MM.1S (cell line): ENCODE results near the gene PARD3.

Source experiments
- DNase-seq: peaks from one replicate; pipeline ENCODE4 v3.0.0-alpha.2; 2015
- H2AFZ ChIP-seq: fragments of 300-600 bp; sonication (generic); 2 replicates; pipeline ENCODE4 v1.6.0; 2016; ENCODE audit warnings: antibody characterized with exemption, low read length
- H3F3A ChIP-seq: fragments of 300-600 bp; sonication (generic); 2 replicates; pipeline ENCODE4 v1.6.1; 2016; ENCODE audit warnings: mild to moderate bottlenecking, antibody characterized with exemption, low read length, moderate library complexity, mixed read lengths; ENCODE audit not compliant: insufficient read depth
- H3K27ac ChIP-seq: fragments of 300-600 bp; sonication (generic); 2 replicates; pipeline ENCODE4 v1.5.1; 2016; ENCODE audit warnings: mild to moderate bottlenecking, low read length
- H3K27me3 ChIP-seq: fragments of 300-600 bp; sonication (generic); replicated peaks from 2 replicates; pipeline ENCODE4 v1.6.0; 2016; ENCODE audit warnings: low read length; ENCODE audit not compliant: insufficient read depth
- H3K36me3 ChIP-seq: fragments of 300-600 bp; sonication (generic); replicated peaks from 2 replicates; pipeline ENCODE4 v1.6.1; 2016; ENCODE audit warnings: mild to moderate bottlenecking, low read length, mixed read lengths; ENCODE audit not compliant: insufficient read depth
- H3K4me1 ChIP-seq: fragments of 300-600 bp; sonication (generic); 2 replicates; pipeline ENCODE4 v1.6.1; 2016; ENCODE audit warnings: low read length, mixed read lengths
- H3K4me2 ChIP-seq: fragments of 300-600 bp; sonication (generic); 2 replicates; pipeline ENCODE4 v1.6.0; 2016; ENCODE audit warnings: low read depth, low read length
- H3K4me3 ChIP-seq: fragments of 300-600 bp; sonication (generic); 2 replicates; pipeline ENCODE4 v1.5.1; 2016; ENCODE audit warnings: low read length, mixed read lengths
- H3K79me2 ChIP-seq: fragments of 300-600 bp; sonication (generic); 2 replicates; pipeline ENCODE4 v1.6.1; 2016; ENCODE audit warnings: mixed run types, low read length, mixed read lengths
- H3K9ac ChIP-seq: fragments of 300-600 bp; sonication (generic); 2 replicates; pipeline ENCODE4 v1.6.1; 2016; ENCODE audit warnings: low read length, mixed read lengths
- H3K9me2 ChIP-seq: fragments of 300-600 bp; sonication (generic); replicated peaks from 2 replicates; pipeline ENCODE4 v1.6.1; 2016; ENCODE audit warnings: mild to moderate bottlenecking, low read length, mixed read lengths; ENCODE audit not compliant: insufficient read depth
- H3K9me3 ChIP-seq: fragments of 300-600 bp; sonication (generic); replicated peaks from 2 replicates; pipeline ENCODE4 v1.6.1; 2016; ENCODE audit warnings: mild to moderate bottlenecking, low read length, mixed read lengths; ENCODE audit not compliant: insufficient read depth
- H4K20me1 ChIP-seq: fragments of 300-600 bp; sonication (generic); 2 replicates; pipeline ENCODE4 v1.6.1; 2016; ENCODE audit warnings: mild to moderate bottlenecking, low read length, moderate library complexity, mixed read lengths; ENCODE audit not compliant: insufficient read depth
- EZH2 ChIP-seq: fragments of 300-600 bp; sonication (generic); optimal IDR thresholded peaks from 2 replicates; pipeline ENCODE3; 2017; ENCODE audit warnings: low read depth, mild to moderate bottlenecking, antibody characterized with exemption, low read length, mixed read lengths
- EZH2phosphoT487 ChIP-seq: fragments of 300-600 bp; sonication (generic); IDR thresholded peaks from 2 replicates; pipeline ENCODE4 v1.6.1; 2018; ENCODE audit warnings: antibody characterized with exemption, low read length
- TF ChIP-seq, protein P1 (sequence below): fragments of 300-600 bp; sonication (generic); IDR thresholded peaks from 2 replicates; pipeline ENCODE4 v1.5.1; 2016; ENCODE audit warnings: antibody characterized with exemption, low read length, mixed read lengths

The PARD3 gene

DNA sequence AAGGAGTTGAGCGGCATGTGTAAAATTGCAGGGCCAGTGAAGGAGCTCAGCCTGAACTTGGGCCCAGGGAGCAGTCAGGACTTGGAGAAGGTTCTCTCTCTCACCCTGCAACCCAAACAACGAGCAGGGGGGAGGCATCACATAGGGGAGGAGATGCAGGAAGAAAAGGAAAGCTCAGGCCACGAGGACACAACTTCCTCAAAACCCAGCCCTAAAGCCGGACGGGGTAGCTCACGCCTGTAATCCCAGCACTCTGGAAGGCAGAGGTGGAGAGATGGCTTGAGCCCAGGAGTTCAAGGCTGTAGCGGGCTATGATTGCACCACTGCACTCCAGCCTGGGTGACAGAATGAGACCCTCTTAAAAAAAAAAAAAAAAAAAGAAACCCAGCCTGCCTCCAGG, 629.1 kb downstream of the PARD3 start:
- no peak overlapping the region for H3K4me2 ChIP-seq
- H4K20me1 ChIP-seq: no peaks in the 10 kb centered on the region
- H3K9me2 ChIP-seq: no peaks in the 10 kb centered on the region
- H3K4me1 ChIP-seq: peaks cover 24% of the 10 kb centered on the region
- no peak for DNase-seq
- no peaks in the 10 kb centered on the region for H3K36me3 ChIP-seq
- no peak overlapping the region for H3K4me3 ChIP-seq
- TF ChIP-seq EZH2 (no peak), EZH2phosphoT487 (no peak)
- TF ChIP-seq, protein P1, sequence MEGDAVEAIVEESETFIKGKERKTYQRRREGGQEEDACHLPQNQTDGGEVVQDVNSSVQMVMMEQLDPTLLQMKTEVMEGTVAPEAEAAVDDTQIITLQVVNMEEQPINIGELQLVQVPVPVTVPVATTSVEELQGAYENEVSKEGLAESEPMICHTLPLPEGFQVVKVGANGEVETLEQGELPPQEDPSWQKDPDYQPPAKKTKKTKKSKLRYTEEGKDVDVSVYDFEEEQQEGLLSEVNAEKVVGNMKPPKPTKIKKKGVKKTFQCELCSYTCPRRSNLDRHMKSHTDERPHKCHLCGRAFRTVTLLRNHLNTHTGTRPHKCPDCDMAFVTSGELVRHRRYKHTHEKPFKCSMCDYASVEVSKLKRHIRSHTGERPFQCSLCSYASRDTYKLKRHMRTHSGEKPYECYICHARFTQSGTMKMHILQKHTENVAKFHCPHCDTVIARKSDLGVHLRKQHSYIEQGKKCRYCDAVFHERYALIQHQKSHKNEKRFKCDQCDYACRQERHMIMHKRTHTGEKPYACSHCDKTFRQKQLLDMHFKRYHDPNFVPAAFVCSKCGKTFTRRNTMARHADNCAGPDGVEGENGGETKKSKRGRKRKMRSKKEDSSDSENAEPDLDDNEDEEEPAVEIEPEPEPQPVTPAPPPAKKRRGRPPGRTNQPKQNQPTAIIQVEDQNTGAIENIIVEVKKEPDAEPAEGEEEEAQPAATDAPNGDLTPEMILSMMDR: no peak
- H3K27me3 ChIP-seq: no peaks in the 10 kb centered on the region
- H3K9ac ChIP-seq: no peak overlapping the region
- no peaks in the 10 kb centered on the region for H3K79me2 ChIP-seq
- no peak overlapping the region for H2AFZ ChIP-seq
- H3F3A ChIP-seq: peaks cover 14% of the 10 kb centered on the region
- H3K27ac ChIP-seq: no peak overlapping the region
- H3K9me3 ChIP-seq: no peaks in the 10 kb centered on the region

DNA sequence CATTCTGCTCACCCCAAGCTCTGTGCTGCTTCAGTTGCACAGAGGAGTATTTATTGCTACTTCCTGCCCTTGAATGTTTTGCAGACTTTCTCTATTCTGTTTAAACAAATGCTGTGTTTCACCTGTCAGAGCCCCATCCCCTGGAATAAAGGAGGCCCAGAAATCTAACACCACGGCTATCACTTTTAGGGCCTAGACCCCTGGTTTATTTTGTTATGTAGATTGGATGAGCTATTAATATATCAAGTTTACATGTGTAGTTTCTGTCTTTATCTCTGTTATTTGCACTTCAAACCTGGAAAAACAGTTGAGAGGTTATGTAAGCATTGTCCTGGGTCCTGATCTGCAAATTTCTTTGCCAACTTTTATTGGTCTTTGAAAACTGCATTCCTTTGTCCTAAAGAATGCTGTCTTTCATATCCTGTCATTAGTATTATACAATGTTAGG, 630.1 kb downstream of the PARD3 start:
- Histone ChIP-seq H3F3A (peaks cover 14% of the 10 kb centered on the region), H3K36me3 (no peaks in the 10 kb centered on the region), H2AFZ (no peak overlapping the region), H3K4me1 (peaks cover 27% of the 10 kb centered on the region), H4K20me1 (no peaks in the 10 kb centered on the region), H3K4me2 (no peak overlapping the region), H3K27ac (no peak overlapping the region), H3K4me3 (no peak overlapping the region), H3K9me3 (no peaks in the 10 kb centered on the region), H3K9ac (no peak overlapping the region), H3K9me2 (no peaks in the 10 kb centered on the region), H3K27me3 (no peaks in the 10 kb centered on the region), H3K79me2 (no peaks in the 10 kb centered on the region)
- DNase-seq: no peak
- no peak for TF ChIP-seq EZH2phosphoT487
- TF ChIP-seq, protein P1: no peak
- TF ChIP-seq EZH2: no peak

DNA sequence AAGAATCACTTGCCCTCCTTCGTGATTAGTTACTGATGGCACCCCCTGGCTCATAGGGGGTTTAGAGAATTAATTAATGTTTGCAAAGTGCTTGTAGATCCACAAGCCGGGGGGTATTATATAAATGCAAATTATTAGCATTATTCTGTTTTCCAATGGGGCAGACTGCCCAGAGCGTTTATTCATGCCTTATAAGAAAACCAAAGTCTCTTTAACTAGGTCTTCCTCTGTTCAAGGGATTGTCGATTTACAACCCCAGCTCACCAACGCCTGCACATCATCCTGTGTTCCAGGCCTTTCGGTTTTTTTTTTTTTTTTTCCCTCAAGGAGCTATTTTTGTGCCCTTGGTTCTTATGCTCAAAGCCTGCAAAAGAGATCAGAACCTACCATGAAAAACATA, 630.7 kb downstream of the PARD3 start:
- Histone ChIP-seq H4K20me1 (no peaks in the 10 kb centered on the region), H3K4me3 (no peak overlapping the region), H3K27me3 (no peaks in the 10 kb centered on the region), H3K36me3 (no peaks in the 10 kb centered on the region), H3K9me2 (no peaks in the 10 kb centered on the region), H3K9me3 (no peaks in the 10 kb centered on the region), H3K9ac (no peak overlapping the region), H2AFZ (no peak overlapping the region), H3K4me2 (no peak overlapping the region), H3K4me1 (peaks cover 27% of the 10 kb centered on the region), H3K27ac (no peak overlapping the region), H3K79me2 (no peaks in the 10 kb centered on the region), H3F3A (peaks cover 14% of the 10 kb centered on the region)
- no peak for DNase-seq
- TF ChIP-seq EZH2 (no peak), EZH2phosphoT487 (no peak)
- TF ChIP-seq, protein P1: no peak
